GM20431 (cell line): ENCODE data around the gene FOXR1.

ENCODE experiments used
- in situ Hi-C: fragments of 300-500 bp; cut with MseI, MboI; formaldehyde crosslinking; loops from one replicate; pipeline ENCODE4 v1.15.0; 2020; ENCODE audit warnings: low sequenced_read_pairs; ENCODE audit not compliant: unreplicated experiment

The FOXR1 gene

GRCh38 chr11:118971646-118972045 is at the start of gene FOXR1:
FOXR1 (plus strand) TSS chr11:118971761; CDS start chr11:118971932, 171 bp downstream.
- in situ Hi-C loops = loop anchor here (25.0 kb wide), 1 partner anchor 284 kb away; the partner anchor contains the start of gene TREH

GRCh38 chr11:118921929-118922744 is 49.4 kb upstream of the FOXR1 start:
- in situ Hi-C loops = no loop called here

GRCh38 chr11:118922745-118923627 is 48.6 kb upstream of the FOXR1 start:
- in situ Hi-C loops = no loop called here

GRCh38 chr11:118923721-118924587 is 47.6 kb upstream of the FOXR1 start:
- in situ Hi-C loops = no loop called here

- in situ Hi-C loops = no loop called here
Observed at GRCh38 chr11:118924591-118925585, 46.7 kb upstream of the FOXR1 start.

- in situ Hi-C loops = no loop called here
Observed at GRCh38 chr11:118927554-118928100, 43.9 kb upstream of the FOXR1 start.

GRCh38 chr11:118928101-118928869 is 43.3 kb upstream of the FOXR1 start:
- in situ Hi-C loops = no loop called here

- in situ Hi-C loops = no loop called here
Observed at GRCh38 chr11:118928870-118929500, 42.6 kb upstream of the FOXR1 start.

- in situ Hi-C loops = no loop called here
Observed at GRCh38 chr11:118929501-118930093, 42.0 kb upstream of the FOXR1 start.

GRCh38 chr11:118930094-118930712 is 41.4 kb upstream of the FOXR1 start:
- in situ Hi-C loops = no loop called here

GRCh38 chr11:118931571-118931970 is 40.0 kb upstream of the FOXR1 start:
- in situ Hi-C loops = no loop called here

- in situ Hi-C loops = no loop called here
Observed at GRCh38 chr11:118933486-118933885, 38.1 kb upstream of the FOXR1 start.

- in situ Hi-C loops = no loop called here
Observed at GRCh38 chr11:118935376-118935775, 36.2 kb upstream of the FOXR1 start.

- in situ Hi-C loops = no loop called here
Observed at GRCh38 chr11:118938491-118939403, 32.8 kb upstream of the FOXR1 start.

- in situ Hi-C loops = no loop called here
Observed at GRCh38 chr11:118939404-118939915, 32.1 kb upstream of the FOXR1 start.
